RWPE1 (cell line): Measurements from ENCODE around the gene FGF19.
"Not testable (repeated sequence)": the region's sequence is repeated elsewhere in the genome, so short reads cannot be mapped to it uniquely, and the experiment has no call there.

Source experiments
- CTCF ChIA-PET: fragments of 350-600 bp; sonication (Branson Sonifier 250); formaldehyde crosslinking; extraction: SDS; loops from one replicate; lab custom pipeline; 2021; lab: Yijun Ruan, JAX
- POLR2A ChIA-PET: fragments of 400-600 bp; formaldehyde crosslinking; extraction: SDS; loops from one replicate; lab custom pipeline; 2020; ENCODE audit warnings: antibody characterized with exemption; ENCODE audit not compliant: low non-redundant PET; lab: Yijun Ruan, JAX
- DNase-seq: peaks from one replicate; pipeline ENCODE4 v3.0.0; 2012; ENCODE audit warnings: low spot score
- H3K27ac ChIP-seq: fragments of 450-650 bp; 2 replicates; pipeline ENCODE4 v1.5.1; 2017
- CTCF ChIP-seq: fragments of 450-650 bp; conservative IDR thresholded peaks from 2 replicates; pipeline ENCODE4 v1.5.1; 2017; ENCODE audit warnings: low read depth, mild to moderate bottlenecking

The FGF19 gene

GRCh38 chr11:69695581-69695980 is 8.2 kb downstream of the FGF19 start:
- no peak overlapping the region for H3K27ac ChIP-seq
- ChIA-PET POLR2A (no interaction called here), CTCF (interaction anchor here (1.1 kb wide), 1 partner anchor 25 kb away, joined by 3 read pairs; no protein-coding TSS in a partner anchor)
- no peak for DNase-seq
- no peak for TF ChIP-seq CTCF

- ChIA-PET CTCF (no interaction called here), POLR2A (no interaction called here)
- TF ChIP-seq CTCF, result no peak
- DNase-seq, result no peak
- H3K27ac ChIP-seq, result no peak overlapping the region
Measured at GRCh38 chr11:69694781-69695180, 9.0 kb downstream of the FGF19 start.

- CTCF ChIA-PET, result no interaction called here
- H3K27ac ChIP-seq, result no peak overlapping the region
- TF ChIP-seq CTCF, result no peak
- no peak for DNase-seq
- POLR2A ChIA-PET, result no interaction called here
Measured at GRCh38 chr11:69692422-69692821, 11.4 kb downstream of the FGF19 start.

GRCh38 chr11:69691463-69691862 is 12.4 kb downstream of the FGF19 start:
- peak overlapping the region; percentile 45; the same call in 1 of the 2 replicates for H3K27ac ChIP-seq
- peak; percentile 20 for DNase-seq
- TF ChIP-seq CTCF, result no peak
- ChIA-PET POLR2A (interaction anchor here (0.7 kb wide), 1 partner anchor 1487 kb away, joined by 3 read pairs; no protein-coding TSS in a partner anchor), CTCF (interaction anchor here (0.6 kb wide), 1 partner anchor 1897 kb away, joined by 3 read pairs; no protein-coding TSS in a partner anchor)

- H3K27ac ChIP-seq, result no peak overlapping the region
- ChIA-PET CTCF (no interaction called here), POLR2A (no interaction called here)
- DNase-seq, result no peak
- no peak for TF ChIP-seq CTCF
Measured at GRCh38 chr11:69689484-69690319, 14.1 kb downstream of the FGF19 start.

GRCh38 chr11:69687969-69688771 is 15.7 kb downstream of the FGF19 start:
- POLR2A ChIA-PET, result not testable (repeated sequence)

More at GRCh38 chr11:69687969-69688771, 15.7 kb downstream of the FGF19 start:
- DNase-seq, result peak; percentile 30
- CTCF ChIA-PET, result interaction anchor here (0.6 kb wide), 1 partner anchor 504 kb away, joined by 3 read pairs; no protein-coding TSS in a partner anchor
- H3K27ac ChIP-seq, result not testable (repeated sequence)
